ENCODE results near the gene NEK9. TPM values are rescaled to one million over a fixed set of nuclear protein-coding genes. Genes with fewer than 3 reads are reported as not detected.

NEK9 gene
- total and polyA plus RNA-seq, 9 of the 15 experiments (the other 6 are each of a cell fraction or from before 2014, with no cell fraction given) = 2.8 to 39.6 (median 19.8) TPM

DNA sequence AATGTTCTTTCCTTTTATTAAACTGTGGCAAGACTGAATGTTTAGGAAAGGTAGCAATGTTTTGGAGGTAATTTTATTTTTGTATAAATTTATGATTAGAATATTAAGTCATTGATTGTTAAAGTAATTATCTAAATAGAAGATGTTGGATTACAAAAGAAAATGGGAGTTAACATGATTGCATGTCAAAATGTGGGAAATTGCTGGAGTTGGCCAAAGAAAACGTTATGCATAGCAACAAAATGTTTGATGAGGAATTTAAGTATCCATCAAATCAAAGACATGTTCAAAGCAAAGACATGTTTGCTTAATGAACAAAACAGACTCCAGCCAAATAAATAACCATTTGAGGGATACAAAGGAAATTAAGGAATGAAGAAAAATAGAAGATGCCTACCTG is 72.4 kb downstream of the NEK9 start:
- in situ Hi-C loops (cut with MboI) = no loop called here
- ATAC-seq = no peak
- TF ChIP-seq HMG20A (CRISPR knock-in tag; conservative IDR thresholded peaks at IDR 0.05) = no peak
- no peak for TF ChIP-seq POLR2AphosphoS2 (IDR thresholded peaks at IDR 0.05; ENCODE audit: low read length)
- TF ChIP-seq SRF (CRISPR knock-in tag; IDR thresholded peaks at IDR 0.05) = no peak
- no peak for TF ChIP-seq SAP30 (IDR thresholded peaks at IDR 0.05; ENCODE audit: borderline replicate concordance, insufficient read depth, low read depth, low read length, poor library complexity, severe bottlenecking)
- TF ChIP-seq ZBTB1 (CRISPR knock-in tag; IDR thresholded peaks at IDR 0.05; ENCODE audit: borderline replicate concordance, low read depth) = no peak
- no peak for TF ChIP-seq MITF (IDR thresholded peaks at IDR 0.05)

More for the DNA sequence above, 72.4 kb downstream of the NEK9 start:
- Histone ChIP-seq H3K79me2 (ENCODE audit: control insufficient read depth, insufficient read depth, low read length) (peaks cover 24% of the 10 kb centered on the region), H3K27me3 (ENCODE audit: control insufficient read depth in 2 of 2, insufficient read depth in 2 of 2, low read length in 2 of 2) (no peaks in the 10 kb centered on the region), H3K9me1 (ENCODE audit: control insufficient read depth, insufficient read depth, low read length) (no peaks in the 10 kb centered on the region), H3K4me1 (replicated peaks in 1 of 2; ENCODE audit: control insufficient read depth in 2 of 2, insufficient read depth in 2 of 2, low read length in 2 of 2) (peaks cover 0 to 9% of the 10 kb centered on the region in 2 experiments; a peak in 4 of 5 replicates), H3K9ac (ENCODE audit: insufficient read depth in 1 of 2, low read depth in 2 of 2, low read length in 2 of 2) (no peak overlapping the region), H4K20me1 (replicated peaks; ENCODE audit: control insufficient read depth, insufficient read depth, low read length) (no peaks in the 10 kb centered on the region), H2AFZ (ENCODE audit: low read depth, low read length) (no peak overlapping the region), H3K36me3 (ENCODE audit: control insufficient read depth, insufficient read depth, low read length) (peaks cover 3% of the 10 kb centered on the region; the same call in 2 of the 3 replicates), H3K4me2 (ENCODE audit: insufficient read depth, low read length) (no peak overlapping the region), H3K9me3 (replicated peaks; ENCODE audit: control insufficient read depth, insufficient read depth, low read depth, low read length) (no peaks in the 10 kb centered on the region), H3K4me3 (no peak overlapping the region), H3K27ac (ENCODE audit: extremely low read depth, low read depth, low read length) (no peak overlapping the region)
- ChIA-PET POLR2A (no interaction called here), CTCF (ENCODE audit: low intra/inter-chr PET ratio) (no interaction called here)
- no peak for DNase-seq (ENCODE audit: extremely low read depth in 1 of 4, low spot score in 3 of 4)
- BruUV-seq (replicated peaks) = no TSS peak
- 44% methylated on average over 1 of the region's 1 CpG for WGBS (ENCODE audit: insufficient coverage, low coverage, missing lambda C conversion rate)
- FAIRE-seq = no peak
- intact Hi-C loops (cut with micrococcal nuclease) = no loop called here
